Coronary artery (tissue), 2 donors: ENCODE measurements around the gene SLC17A2.

ENCODE experiments used
- DNase-seq: peaks from one replicate; pipeline ENCODE4 v3.0.0-alpha.2; 2017; ENCODE audit warnings: low spot score
- H3K27ac ChIP-seq, 2 donors: fragments of 200-600 bp; sonication (generic); one replicate each; pipeline ENCODE4 v1.5.1; 2016 to 2019
- H3K4me3 ChIP-seq: fragments of 200-600 bp; sonication (generic); 2 replicates; pipeline ENCODE4 v1.5.1; 2016; ENCODE audit warnings: mild to moderate bottlenecking, moderate library complexity
- TF ChIP-seq, protein P1 (sequence below): fragments of 200-600 bp; sonication (generic); IDR thresholded peaks from one replicate; pipeline ENCODE4 v1.5.1; 2019; ENCODE audit warnings: antibody characterized with exemption

Gene SLC17A2

DNA sequence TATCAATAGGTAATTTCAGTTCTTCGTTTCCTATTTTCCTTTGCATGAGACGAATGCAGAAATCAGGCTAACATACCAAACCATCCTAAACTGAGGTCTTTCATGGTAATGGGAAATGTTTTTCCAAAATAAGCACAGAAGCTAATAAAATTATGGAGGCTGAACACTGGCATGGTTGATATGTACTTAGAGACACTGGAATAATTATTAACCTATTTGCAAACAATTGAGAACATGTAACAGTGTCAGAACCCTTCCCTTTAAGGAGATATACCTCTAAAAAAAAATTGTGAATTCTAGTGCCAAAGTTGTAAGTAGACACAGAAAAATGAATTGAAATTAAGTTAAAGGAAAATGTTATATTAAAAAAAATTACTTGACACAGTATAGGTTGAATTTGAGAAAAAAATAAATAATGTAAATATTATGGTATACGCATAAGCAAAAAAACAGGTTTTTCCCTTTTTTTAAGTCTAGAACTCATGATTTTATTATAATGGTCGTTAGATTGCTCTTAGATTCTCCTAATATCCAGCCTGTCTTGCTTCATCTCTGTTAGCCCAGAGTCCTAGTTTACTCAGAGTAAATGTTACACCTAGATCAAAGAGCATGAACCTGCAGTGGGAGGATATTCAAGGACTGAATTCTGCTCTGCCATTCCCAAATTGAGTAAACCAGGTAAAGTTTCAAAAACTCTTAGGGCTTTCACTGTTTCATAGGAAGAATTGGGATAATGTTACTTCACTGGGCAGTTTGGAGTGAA is 1.7 kb downstream of the SLC17A2 start:
- Histone ChIP-seq H3K4me3 (no peak overlapping the region), H3K27ac (no peak overlapping the region)
- no peak for DNase-seq
- TF ChIP-seq, protein P1, sequence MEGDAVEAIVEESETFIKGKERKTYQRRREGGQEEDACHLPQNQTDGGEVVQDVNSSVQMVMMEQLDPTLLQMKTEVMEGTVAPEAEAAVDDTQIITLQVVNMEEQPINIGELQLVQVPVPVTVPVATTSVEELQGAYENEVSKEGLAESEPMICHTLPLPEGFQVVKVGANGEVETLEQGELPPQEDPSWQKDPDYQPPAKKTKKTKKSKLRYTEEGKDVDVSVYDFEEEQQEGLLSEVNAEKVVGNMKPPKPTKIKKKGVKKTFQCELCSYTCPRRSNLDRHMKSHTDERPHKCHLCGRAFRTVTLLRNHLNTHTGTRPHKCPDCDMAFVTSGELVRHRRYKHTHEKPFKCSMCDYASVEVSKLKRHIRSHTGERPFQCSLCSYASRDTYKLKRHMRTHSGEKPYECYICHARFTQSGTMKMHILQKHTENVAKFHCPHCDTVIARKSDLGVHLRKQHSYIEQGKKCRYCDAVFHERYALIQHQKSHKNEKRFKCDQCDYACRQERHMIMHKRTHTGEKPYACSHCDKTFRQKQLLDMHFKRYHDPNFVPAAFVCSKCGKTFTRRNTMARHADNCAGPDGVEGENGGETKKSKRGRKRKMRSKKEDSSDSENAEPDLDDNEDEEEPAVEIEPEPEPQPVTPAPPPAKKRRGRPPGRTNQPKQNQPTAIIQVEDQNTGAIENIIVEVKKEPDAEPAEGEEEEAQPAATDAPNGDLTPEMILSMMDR = no peak

DNA sequence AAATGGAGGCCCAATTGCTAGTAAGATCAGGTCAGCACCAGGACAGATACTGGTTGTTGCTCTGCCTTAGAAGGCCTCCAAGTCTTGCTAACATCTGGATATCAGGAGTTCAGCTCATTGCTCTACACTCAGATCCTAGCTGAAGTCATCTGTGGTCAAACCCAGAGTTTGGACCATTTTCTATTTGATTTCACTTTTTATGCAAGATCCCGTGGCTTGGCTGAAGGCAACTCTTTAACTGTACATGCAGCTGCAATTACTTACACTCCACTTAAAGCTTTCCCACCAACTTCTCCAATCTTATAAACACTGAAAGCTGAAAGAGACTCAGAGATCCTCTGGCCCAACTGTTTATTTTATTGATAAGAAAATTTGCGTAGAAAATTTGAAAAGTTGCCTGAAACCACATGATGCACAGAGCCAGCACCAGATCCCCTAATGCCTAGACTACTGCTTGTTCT is 2.7 kb downstream of the SLC17A2 start:
- Histone ChIP-seq H3K4me3 (no peak overlapping the region), H3K27ac (no peak overlapping the region)
- no peak for DNase-seq
- TF ChIP-seq, protein P1 = no peak

DNA sequence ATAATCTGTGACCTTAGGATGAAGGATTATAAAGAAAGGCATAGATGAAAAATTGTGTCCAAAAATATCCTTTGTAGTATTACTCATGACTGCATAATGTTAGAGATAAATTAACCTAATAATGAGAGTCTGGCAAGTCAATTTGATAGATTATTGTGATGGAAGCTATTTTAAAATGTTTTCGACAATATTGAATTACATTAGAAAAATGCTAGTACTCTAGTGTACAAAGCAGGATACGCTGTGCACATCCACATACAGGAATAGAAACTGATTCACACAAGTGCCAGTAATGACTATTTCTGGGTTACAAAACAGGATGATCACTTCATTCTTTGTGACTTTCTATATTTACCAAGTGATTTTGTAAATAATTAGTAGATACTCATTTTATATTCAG is 3.3 kb downstream of the SLC17A2 start:
- TF ChIP-seq, protein P1 = no peak
- Histone ChIP-seq H3K4me3 (no peak overlapping the region), H3K27ac (no peak overlapping the region)
- no peak for DNase-seq

DNA sequence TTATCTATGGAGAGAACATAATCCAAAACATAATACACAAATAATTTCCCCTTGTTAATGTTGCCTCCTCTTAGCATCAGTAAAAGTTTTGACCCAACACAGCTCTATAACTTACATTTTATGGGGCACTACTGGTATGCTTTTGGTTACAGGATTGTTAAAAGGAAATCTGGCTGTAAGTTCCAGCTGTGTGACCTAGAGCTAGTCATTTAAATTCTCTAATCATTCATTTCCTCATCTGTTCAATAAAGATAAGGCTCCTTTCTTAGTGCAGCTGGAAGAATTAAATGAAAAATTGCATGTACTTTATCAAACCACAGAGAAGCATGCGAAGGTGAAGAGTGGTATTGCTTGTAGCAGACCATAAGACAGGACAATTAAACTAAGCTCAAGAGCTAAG is 4.6 kb downstream of the SLC17A2 start:
- DNase-seq = no peak
- Histone ChIP-seq H3K27ac (no peak overlapping the region), H3K4me3 (no peak overlapping the region)
- TF ChIP-seq, protein P1 = no peak

DNA sequence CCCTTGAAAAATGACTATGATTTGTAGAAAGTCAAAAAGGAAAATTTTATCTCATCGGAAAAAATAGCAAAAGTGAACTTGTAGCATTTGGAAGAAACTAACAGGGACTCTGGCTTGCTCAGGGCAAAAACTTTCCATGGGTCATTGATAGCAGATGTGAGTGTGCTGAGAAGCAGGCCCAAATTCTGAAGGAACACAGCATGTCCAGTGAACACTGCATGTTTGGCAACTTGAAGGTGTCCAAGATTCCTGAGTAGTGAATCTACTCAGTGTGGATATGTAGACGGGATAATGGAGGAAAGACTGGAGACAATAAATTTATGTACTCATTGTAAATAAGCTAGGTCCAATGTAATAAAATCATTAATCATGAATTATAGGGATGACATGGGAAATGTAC is 8.2 kb downstream of the SLC17A2 start:
- DNase-seq = no peak
- TF ChIP-seq, protein P1 = no peak
- Histone ChIP-seq H3K27ac (no peak overlapping the region), H3K4me3 (no peak overlapping the region)

DNA sequence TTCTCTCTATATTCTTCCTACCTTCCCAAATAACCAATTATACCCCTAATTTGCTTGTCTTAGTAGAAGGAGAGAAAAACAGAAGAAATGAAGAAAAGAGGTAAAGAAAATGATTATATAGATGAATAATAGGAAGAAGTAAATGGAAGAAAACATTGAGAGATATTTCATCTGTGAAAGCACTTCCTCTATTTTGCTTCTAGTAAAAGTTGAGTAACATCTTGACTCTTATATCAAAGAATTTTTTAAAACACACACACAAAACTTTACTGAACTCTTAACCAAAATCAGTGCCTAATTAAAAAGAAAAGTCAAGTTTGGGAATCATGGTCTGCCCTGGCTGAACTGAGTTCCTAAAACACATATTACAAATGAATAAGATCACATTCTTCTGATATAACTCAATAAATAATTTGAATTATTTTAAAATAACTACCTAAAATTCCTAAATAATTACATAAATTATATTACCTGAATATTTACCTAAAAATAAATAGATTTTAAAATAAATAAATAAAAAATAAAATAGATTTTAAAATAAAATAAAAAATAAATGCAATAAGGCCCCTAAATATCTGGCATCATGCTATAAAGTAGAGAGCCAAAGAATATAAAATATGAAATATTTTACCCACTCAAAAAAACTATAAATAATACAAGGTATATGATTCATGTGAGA is 8.8 kb downstream of the SLC17A2 start:
- TF ChIP-seq, protein P1 = no peak
- H3K4me3 ChIP-seq = no peak overlapping the region
- no peak overlapping the region for H3K27ac ChIP-seq
- no peak for DNase-seq

DNA sequence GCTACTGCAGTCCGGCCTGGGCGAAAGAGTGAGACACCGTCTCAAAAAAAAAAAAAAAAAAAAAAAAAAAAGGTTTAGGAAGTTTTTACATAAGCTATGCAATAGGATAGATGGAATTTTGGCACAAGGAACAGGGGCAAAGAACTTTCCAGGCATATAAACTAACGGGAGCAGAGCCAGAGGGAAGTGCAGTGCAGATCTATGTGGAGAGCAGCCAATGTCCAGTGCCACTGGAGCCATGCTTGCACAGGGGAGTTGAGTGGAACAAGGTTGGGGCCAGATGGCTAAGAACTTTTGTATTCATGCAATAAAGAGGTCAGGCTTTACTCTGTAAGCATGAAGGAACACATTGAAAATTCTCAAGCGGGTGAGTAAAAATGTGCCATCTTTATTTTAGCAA is 10.8 kb downstream of the SLC17A2 start:
- no peak for DNase-seq
- no peak overlapping the region for H3K4me3 ChIP-seq
- H3K27ac ChIP-seq = no peak overlapping the region
- TF ChIP-seq, protein P1 = no peak
